ENCODE data around the gene CRYZL1.
"Not testable (repeated sequence)": the region's sequence is repeated elsewhere in the genome, so short reads cannot be mapped to it uniquely, and the experiment has no call there.

Gene CRYZL1

DNA sequence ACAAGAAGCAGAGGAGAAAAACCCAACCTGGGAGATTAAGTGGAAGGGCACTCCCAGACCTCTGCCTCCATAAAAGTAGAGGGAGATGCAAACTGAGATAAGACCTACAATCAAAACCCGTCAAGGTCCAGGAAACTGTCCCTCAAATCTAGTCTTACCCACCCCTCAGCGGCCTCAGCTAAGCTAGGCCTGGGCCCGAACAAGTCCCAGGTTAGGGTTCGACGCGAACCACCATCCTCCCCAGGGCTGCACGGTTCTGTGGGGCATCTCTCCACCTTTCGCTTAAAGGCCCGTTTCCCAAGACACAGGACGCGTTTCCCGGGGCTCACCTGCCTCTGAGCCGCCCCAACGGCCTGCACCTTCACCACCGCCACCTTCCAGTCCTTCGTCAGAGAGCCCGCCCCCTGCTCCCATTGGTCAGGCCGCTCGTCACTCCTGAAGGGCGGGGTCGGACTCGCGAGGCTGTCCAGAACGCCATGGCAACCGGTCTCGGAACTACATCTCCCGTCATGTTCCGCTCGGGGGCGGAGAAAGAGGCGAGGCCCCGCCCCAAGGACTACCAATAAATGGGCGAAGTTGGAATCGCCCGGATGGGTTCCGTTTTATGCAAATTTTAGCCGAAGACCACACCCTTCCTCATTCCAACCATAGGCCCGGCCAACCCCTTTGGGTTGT, at the start of gene CRYZL1:
TSS of gene CRYZL1 (minus strand) at position 390 of the 675 bp plus-strand sequence. CDS start 10,190 bp downstream, outside the sequence.
- peak; percentile 100 for DNase-seq (ENCODE audit: low read depth, low spot score)

DNA sequence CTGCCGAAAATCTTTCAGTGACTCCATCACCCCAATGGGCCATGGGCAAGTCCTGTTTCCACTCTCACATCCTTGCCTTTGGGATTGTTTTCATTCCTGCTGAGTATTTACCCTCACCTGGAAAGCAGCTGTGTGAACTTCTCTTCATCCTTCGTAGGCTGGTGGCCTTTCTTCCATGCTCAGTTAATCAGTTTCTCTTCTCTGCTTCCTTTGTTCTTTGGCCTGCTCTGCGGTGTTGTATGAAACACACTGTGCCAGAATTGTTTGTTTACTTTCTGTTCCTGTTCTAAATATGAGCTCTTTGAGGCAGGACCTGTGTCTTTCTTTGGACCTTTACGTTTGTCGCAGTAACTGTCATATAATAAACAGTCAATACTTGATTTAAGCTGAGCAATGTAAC, 49.3 kb upstream of the CRYZL1 start:
- no peak for DNase-seq (ENCODE audit: low read depth, low spot score)

DNA sequence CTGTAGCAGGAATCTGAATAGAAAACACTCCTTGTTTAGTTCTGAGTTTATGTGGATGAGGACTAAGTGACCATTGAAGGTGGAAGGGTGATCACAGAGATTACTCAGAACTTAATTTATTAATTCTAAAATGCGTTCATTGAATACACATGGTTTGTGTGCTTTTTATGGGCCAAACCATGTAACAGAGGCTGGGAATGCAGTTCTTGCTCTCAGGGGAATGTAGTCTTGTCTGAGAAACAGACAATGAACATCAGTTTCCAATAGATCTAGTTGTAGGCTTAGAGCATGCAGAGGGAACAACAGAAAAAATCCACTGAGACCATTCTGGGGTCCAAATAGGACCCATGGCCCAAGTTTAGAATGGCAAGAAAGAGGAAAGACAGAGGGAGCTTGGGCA, 46.8 kb upstream of the CRYZL1 start:
- DNase-seq (ENCODE audit: low read depth, low spot score) = no peak

DNA sequence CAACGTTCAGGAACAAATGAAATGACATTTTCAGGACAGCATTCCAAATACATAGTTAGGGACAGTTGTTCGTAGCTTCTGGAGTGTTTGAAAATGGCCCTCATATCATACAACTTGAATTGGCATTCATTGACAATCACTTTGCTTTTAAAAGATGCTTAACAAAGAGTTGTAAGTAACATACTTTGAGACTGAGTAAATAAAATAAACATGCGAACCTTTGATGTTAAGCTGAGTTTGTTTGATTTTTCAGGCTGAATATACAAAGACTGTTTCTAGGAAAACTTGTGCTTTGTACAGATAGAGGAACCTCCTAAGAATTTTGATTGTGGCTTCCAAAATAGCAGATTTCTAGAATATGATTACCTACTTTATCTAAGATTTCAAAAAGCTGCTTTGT, 46.1 kb upstream of the CRYZL1 start:
- no peak for DNase-seq (ENCODE audit: low read depth, low spot score)

DNA sequence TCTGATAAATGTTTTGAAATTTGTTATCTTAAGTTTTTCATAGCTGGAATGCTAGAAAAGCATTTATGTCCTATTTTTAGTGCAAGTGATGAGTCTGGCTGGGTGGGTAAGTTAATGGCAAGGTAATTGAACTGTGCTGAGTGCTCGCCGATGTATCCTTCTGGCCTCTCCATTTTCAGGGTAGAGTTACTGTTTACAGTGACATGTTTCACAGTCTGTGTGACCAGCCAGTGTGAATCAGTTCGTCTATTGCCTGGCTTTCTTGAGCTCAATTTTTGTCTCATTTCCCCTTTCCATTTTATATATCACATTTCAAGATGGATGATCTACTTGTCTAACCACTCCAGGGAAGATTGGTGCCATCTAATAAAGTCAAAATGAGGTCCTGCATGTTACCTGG, 44.8 kb upstream of the CRYZL1 start:
- no peak for DNase-seq (ENCODE audit: low read depth, low spot score)

DNA sequence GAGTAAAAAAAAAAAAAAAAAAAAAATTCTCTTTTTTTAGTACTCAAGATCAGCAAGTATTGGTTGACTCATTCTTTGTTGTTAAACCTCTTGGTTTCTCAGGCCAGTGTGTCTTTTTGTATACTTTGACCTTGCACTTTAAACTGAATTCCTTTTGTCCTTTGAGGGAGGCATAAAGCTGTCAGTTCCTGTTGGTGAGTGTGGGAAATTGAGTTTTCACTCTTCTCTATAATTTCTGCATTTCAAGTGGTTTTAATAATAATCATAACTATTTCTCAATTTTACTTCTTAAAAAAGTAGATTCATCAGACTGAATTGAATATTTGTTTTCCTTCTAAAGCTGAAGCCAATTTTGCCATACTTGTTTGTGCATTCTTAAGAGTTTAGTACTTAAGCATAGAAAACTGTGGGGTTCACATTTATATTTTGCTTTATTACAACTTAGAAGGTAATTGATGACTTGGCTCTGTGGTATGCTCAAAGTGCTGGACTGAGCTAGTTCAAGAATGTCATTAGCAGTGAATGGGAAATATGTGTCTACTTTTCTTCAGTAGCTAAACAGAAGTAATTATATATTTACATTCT, 44.2 kb upstream of the CRYZL1 start:
- no peak for DNase-seq (ENCODE audit: low read depth, low spot score)

DNA sequence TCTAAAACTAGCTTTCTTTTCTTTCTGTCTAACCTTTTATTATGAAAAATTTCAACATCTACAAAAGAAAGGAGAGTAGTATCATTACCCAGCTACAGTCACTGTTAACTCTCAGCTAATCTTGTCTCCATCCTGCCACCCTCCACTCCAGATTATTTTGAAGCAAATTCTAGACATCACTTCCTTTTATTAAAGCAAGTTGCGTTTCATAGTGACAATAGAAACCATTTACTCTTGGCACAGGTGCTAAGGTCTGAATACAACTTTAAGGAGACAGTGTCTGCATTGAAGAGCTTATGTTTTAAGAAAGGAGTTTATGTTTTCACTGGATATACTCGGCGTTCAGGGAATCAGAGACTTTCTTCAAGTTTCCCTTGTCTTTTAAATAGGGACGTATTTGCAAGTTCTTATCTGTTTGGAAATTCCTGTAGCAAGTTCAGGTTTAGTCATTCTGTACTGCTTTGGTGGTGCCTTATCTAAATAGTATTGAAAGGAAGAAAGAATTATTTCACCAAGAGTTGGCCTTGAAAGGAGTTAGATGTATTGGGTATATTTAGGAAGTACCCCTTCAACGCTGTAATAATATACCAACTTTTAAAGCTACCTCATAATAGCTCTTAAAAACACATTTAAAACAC, 43.5 kb upstream of the CRYZL1 start:
- no peak for DNase-seq (ENCODE audit: low read depth, low spot score)

DNA sequence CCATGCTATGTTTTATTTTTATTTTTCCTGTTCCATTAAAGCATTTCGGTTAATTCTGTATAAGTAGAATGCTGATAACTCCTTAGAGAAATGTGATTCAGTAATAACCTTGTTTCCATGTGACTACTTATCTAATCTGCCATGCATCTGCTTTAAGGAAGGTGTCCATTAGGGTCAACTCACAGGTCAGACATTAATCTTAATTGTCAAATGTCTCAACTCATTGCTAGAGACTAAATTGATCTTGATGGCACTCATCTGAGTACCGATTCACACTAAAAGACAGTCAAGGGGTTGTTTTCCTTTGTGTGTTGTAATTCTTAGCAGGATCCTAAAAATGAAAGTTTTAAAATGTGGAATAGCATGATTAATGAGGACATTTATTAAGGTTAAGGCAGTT, 42.5 kb upstream of the CRYZL1 start:
- DNase-seq (ENCODE audit: low read depth, low spot score) = no peak

DNA sequence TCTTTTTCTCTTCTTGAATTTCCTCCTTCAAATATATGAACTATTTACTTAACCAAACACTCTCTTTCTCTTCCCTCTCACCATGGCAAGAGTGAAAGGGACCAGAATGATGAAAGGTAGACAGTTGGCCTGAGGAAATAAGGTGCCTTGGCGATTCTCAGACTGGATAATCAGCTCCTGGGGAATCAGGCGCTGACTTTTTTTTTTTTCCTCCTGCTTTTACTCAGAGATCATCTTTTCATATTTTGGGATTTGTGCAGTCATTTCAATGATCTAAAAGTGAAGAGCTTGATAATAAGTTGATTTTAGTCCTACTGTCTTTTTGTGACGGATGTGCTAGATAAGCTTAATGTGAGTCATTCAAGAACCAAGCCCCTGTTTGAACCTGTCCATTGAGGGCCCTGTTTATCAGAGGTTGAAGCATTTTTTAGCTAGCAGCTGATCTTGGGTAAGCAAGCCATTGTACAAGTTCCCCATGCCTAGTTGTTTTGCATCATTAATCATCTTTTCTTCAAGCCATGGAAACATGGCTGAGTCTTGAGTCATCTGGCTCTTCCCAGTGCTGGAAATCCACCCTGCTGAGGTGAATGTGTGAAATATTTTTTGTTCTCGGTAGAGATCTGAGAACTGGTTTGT, 41.6 kb upstream of the CRYZL1 start:
- DNase-seq (ENCODE audit: low read depth, low spot score) = peak; percentile 45

DNA sequence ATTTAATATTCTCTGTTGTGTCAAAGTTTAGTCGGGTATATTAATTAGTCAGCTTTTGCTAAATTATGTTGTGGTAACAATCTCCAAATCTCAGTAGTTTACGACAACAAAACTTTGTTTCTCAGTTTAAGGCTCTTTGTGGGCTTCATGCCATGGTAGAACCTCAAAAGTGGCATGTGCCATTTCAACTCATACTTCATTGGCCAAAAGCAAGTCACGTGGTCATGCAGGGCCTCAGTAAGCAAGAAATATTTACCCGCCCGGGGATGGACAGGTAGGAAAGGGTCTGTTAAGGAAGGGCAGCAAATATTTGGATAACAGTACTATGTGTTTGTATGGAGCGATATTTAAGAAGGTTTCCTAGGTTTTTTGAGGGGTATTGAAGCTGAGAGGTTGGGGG, 39.3 kb upstream of the CRYZL1 start:
- no peak for DNase-seq (ENCODE audit: low read depth, low spot score)

DNA sequence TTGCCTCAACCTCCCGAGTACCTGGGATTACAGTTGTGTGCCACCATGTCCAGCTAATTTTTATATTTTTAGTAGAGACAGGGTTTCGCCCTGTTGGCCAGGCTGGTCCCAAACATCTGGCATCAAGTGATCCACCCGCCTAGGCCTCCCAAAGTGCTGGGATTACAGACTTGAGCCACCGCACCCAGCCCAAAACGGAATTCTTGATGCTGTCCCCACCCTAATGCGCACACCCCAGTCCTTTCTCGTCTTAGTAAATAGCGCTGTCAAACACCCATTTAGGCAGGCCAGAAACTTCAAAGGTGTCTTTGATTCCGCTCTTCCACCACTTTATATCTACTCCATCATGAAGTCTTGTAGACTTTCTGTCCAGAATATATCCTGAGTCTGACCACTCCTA, 35.9 kb upstream of the CRYZL1 start:
- DNase-seq (ENCODE audit: low read depth, low spot score) = no peak

DNA sequence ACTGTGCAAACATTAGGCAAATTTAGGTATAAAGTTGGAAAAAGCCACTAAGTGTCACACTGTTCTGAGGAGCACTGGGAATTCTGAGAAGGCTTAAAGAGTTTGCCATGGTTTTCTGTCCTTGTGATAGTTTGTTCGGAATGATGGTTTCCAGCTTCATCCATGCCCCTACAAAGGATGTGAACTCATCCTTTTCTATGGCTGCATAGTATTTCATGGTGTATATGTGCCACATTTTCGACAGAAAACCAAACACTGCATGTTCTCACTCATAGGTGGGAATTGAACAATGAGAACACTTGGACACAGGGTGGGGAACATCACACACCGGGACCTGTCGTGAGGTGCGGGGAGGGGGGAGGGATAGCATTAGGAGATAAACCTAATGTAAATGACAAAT, 35.1 kb upstream of the CRYZL1 start:
- DNase-seq (ENCODE audit: low read depth, low spot score) = not testable (repeated sequence)

DNA sequence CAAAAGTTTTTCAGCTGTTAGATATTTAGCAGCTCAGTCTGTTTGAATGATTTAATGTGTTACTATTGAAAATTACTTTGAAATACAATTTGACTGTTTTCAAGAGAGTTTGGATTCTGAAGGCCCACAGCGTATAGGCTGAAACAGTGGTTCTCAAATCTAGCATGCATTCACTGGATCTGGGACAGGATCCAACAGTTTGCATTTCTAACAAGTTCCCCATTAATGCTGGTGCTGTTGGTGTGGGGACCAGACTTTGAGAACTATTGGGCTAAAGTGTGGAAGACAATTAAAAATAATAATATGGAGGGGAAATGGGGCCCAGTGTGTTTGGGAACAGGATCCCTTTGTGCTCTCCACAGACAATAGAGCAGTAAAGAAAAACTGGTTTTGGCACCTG, 32.7 kb upstream of the CRYZL1 start:
- no peak for DNase-seq (ENCODE audit: low read depth, low spot score)

DNA sequence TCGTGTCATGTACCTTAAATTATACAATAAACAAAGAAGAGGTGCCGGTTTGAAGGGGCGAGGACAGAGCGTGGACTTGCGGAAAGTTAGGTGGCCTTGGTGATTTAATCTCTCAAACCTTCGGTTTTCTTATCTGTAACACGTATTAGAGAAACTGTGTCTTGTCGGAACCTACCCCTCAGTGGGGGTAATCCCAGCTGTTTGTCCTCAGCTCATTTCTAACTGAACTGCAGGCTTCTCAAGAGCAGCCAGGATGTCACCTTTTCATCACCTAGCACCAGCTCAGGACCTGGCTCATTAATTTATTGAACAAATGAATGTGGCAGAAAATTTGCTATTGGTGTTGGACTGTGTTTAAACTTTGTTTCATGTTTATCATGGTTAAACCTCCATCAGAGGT, 31.9 kb upstream of the CRYZL1 start:
- no peak for DNase-seq (ENCODE audit: low read depth, low spot score)

DNA sequence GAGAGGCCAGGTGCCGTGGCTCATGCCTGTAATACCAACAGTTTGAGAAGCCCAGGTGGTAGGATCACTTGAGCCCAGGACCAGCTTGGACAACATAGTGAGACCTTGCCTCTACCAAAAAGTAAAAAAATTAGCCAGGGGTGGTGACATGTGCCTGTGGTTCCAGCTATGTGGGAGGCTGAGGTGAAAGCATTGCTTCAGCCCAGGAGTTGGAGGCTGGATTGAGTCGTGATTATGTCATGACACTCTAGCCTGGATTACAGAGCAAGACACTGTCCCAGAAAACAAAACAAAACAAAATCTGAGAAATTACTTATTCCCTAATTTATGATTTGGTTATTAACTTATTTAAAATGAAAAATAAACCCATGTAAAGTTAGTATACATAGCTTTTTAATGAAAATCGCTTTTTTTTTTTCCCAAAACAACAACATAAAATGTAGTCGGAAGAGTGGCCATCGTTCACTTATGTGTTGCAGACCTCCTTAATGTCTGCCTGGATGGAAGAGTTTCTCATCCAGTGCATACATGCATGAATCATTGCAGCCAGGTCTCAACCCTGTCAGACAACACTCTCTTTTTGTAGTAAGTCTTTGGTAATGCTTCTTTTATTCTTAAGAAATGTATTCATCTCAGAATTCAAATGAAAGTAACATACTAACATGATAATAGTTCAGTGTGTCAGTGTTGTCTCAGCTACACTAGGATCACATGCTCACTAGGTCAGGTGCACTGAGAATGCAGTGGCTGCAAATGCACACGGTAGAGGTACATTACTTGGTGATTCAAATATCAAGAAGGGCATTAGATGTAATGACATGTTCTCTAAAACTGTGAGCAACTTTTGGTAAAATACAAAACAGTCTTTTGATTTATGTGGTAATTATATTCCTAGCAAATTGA, 28.8 kb upstream of the CRYZL1 start:
- no peak for DNase-seq (ENCODE audit: low read depth, low spot score)

DNA sequence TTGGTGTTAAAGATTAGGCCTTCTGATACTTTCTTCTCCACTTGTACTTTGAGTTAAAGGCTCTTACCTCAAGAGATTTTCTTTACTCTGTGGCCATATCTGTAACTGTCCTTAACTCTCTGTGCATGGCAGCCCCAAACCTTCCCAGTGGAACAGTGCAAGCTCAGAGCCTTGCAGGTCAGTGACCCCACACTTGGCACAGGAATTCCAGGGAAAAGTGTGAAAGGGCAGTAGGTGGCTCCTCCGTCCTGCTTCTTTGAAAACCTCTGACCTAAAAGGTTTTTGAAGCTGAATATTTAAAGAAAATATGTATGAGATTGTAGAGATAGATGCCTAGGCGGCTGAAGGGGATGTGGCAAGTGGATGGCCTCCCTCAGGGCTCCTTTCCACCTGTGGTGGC, 27.1 kb upstream of the CRYZL1 start:
- DNase-seq (ENCODE audit: low read depth, low spot score) = no peak

DNA sequence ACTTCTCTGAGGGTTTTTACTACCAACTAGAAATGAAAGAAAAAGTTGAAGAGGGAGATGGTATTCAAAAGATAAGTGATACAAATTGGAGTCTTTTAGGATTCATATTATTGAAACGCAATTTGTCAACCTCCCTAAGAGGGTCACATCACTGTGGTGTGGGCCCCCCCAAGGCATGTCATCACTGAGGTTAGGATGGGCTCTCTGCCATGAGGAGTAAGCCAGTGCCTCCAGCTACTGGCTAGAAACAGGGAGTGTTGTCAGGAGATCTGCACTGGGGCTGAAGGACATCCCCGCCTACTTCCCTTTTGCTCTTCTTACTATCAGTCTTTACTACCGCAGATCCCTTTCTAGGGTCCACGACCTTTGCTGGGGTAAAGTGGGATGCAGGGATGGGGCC, 26.6 kb upstream of the CRYZL1 start:
- no peak for DNase-seq (ENCODE audit: low read depth, low spot score)

DNA sequence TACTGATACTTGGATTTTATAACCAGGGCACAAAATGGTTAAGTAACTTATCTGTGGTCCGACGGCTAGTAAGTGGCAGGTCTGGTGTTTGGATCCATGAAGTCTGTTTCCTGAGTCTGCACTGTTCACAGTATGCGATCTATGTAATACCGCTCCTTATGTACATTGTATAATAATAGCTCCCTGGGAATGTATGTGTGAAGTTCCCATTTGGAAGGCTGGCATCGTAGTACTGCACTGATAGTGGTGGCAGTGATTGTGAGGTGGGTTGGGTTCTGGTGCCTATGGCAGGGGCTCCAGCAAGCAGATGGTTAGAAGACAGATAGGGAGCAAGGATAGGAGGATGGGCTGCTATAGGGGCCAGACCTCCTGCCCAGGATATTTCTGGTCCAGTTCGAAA, 26.1 kb upstream of the CRYZL1 start:
- DNase-seq (ENCODE audit: low read depth, low spot score) = no peak

DNA sequence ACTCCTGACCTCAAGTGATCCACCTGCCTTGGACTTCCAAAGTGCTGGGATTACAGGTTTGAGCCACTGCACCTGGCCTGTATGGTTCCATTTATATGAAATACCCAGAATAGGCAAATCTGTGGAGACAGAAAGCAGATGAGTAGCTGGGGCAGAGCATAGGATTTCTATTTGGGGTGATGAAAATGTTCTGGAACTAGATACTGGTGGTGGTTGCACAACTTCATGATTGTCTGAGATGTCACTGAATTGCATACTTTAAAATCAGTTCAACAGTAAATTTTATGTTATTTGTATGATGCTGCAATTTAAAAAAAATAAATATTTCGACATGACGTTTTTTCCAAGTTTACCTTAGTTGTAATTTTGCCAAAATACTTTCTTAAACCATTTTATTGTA, 24.6 kb upstream of the CRYZL1 start:
- DNase-seq (ENCODE audit: low read depth, low spot score) = no peak

DNA sequence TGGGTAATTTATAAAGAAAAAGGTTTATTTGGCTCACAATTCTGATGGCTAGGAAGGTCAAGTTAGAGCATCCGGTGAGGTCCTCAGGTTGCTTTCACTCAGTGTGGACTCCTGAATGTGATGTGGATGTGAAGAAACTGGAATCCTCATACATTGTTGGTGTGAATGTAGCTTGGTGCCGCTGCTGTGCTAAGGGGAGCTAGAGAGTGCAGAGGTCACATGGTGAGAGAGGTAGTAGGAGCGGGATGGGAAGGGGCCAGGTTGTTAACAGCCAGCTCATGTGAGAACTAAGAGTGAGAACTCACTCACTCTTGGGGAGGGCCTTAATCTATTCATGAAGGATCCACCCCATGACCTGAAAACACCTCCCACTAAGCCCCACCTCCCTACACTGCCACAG, 22.6 kb upstream of the CRYZL1 start:
- DNase-seq (ENCODE audit: low read depth, low spot score) = no peak

DNA sequence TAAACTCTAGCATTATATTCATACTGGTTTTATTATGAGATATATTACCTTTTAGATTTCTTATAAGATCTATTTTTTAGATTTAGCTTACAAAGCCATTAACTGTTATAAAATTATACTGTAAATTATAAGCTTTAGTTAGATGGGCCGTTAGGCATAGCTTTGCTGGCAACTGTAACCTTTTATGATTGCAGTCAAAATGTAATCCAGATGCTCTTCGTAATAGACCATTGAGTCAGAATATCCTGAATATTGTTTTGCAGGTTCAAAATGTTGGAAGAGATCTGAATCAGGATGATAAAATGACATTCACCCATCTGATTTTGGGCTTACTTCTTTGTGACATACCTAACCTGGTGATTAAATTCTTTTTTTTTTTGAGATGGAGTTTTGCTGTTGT, 21.7 kb upstream of the CRYZL1 start:
- DNase-seq (ENCODE audit: low read depth, low spot score) = no peak

DNA sequence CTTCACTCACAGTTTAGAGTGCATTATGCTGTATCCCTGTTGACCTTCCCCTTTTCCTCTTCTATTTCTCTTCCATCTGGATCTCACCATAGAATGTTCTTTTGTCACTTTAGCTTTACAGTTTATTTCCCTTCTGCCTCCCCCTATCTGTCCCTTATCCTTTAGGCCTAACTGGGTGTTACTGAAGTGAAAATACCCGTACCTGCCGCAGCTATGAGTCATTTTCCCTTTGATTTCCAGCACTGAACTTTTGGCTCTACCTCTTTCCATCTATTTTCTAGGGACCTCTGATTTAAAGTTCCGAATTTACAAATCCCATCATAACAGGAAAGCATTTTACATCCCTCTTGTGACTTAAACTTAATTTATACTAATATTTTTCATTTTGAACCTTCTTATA, 20.5 kb upstream of the CRYZL1 start:
- DNase-seq (ENCODE audit: low read depth, low spot score) = no peak
